ENCODE data around the gene SCN7A.

DNA sequence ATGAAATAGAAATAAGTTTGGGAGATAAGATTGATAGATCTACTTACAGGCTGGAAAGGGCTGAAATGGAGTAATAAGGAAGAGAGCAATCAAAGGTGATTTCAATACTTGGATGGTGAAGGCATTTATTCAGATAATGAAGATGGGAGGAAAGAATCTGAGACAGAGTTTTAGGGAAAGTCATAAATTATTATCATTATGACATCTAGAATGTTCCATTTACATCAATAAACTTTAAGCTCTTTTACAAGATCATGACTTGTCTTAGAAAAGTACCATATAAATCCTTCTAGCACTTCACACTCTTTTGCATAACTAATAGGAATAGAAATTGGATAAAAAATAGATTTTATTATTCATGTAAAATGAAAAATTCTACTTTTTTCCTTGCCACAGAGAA, 120.5 kb downstream of the SCN7A start:
- TF ChIP-seq, protein P1, sequence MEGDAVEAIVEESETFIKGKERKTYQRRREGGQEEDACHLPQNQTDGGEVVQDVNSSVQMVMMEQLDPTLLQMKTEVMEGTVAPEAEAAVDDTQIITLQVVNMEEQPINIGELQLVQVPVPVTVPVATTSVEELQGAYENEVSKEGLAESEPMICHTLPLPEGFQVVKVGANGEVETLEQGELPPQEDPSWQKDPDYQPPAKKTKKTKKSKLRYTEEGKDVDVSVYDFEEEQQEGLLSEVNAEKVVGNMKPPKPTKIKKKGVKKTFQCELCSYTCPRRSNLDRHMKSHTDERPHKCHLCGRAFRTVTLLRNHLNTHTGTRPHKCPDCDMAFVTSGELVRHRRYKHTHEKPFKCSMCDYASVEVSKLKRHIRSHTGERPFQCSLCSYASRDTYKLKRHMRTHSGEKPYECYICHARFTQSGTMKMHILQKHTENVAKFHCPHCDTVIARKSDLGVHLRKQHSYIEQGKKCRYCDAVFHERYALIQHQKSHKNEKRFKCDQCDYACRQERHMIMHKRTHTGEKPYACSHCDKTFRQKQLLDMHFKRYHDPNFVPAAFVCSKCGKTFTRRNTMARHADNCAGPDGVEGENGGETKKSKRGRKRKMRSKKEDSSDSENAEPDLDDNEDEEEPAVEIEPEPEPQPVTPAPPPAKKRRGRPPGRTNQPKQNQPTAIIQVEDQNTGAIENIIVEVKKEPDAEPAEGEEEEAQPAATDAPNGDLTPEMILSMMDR (IDR thresholded peaks at IDR 0.05): no peak
- TF ChIP-seq POLR2A (IDR thresholded peaks at IDR 0.05): no peak

All from testis (tissue), 2 donors.